HG02623 (cell line): Measurements from ENCODE around the gene NF1.
"Not testable (repeated sequence)": the region's sequence is repeated elsewhere in the genome, so short reads cannot be mapped to it uniquely, and the experiment has no call there.

ENCODE experiments used
- ATAC-seq: cut with Tn5 transposase; IDR thresholded peaks from one replicate; pipeline ENCODE4 v1.9.1; 2021; ENCODE audit warnings: moderate library complexity; ENCODE audit not compliant: unreplicated experiment

Gene NF1

GRCh38 chr17:31172388-31172787 lies 77.6 kb downstream of the NF1 start:
- ATAC-seq = no peak

GRCh38 chr17:31174215-31174614 lies 79.4 kb downstream of the NF1 start:
- ATAC-seq = no peak

- no peak for ATAC-seq
Observed at GRCh38 chr17:31175237-31175636, 80.5 kb downstream of the NF1 start.

GRCh38 chr17:31176143-31176542 lies 81.4 kb downstream of the NF1 start:
- not testable (repeated sequence) for ATAC-seq

- ATAC-seq = not testable (repeated sequence)
Observed at GRCh38 chr17:31178951-31179350, 84.2 kb downstream of the NF1 start.

GRCh38 chr17:31195305-31195704 lies 100.5 kb downstream of the NF1 start:
- ATAC-seq = no peak

- no peak for ATAC-seq
Observed at GRCh38 chr17:31198026-31198425, 103.2 kb downstream of the NF1 start.

GRCh38 chr17:31198666-31199065 lies 103.9 kb downstream of the NF1 start:
- ATAC-seq = not testable (repeated sequence)

- no peak for ATAC-seq
Observed at GRCh38 chr17:31200287-31200686, 105.5 kb downstream of the NF1 start.

- no peak for ATAC-seq
Observed at GRCh38 chr17:31202968-31203367, 108.2 kb downstream of the NF1 start.

- ATAC-seq = no peak
Observed at GRCh38 chr17:31211352-31212012, 116.7 kb downstream of the NF1 start.

GRCh38 chr17:31216031-31216751 lies 121.4 kb downstream of the NF1 start:
- ATAC-seq = no peak

- ATAC-seq = no peak
Observed at GRCh38 chr17:31224366-31224765, 129.6 kb downstream of the NF1 start.

GRCh38 chr17:31225831-31226230 lies 131.1 kb downstream of the NF1 start:
- ATAC-seq = no peak

- ATAC-seq = no peak
Observed at GRCh38 chr17:31226373-31226772, 131.6 kb downstream of the NF1 start.

- ATAC-seq = no peak
Observed at GRCh38 chr17:31226950-31227349, 132.2 kb downstream of the NF1 start.

GRCh38 chr17:31231852-31232251 lies 137.1 kb downstream of the NF1 start:
- no peak for ATAC-seq

- no peak for ATAC-seq
Observed at GRCh38 chr17:31235110-31235509, 140.3 kb downstream of the NF1 start.

- ATAC-seq = no peak
Observed at GRCh38 chr17:31236137-31236536, 141.4 kb downstream of the NF1 start.

GRCh38 chr17:31236712-31237111 lies 141.9 kb downstream of the NF1 start:
- ATAC-seq = no peak

GRCh38 chr17:31241116-31241515 lies 146.3 kb downstream of the NF1 start:
- no peak for ATAC-seq

GRCh38 chr17:31248986-31249834 lies 154.4 kb downstream of the NF1 start:
- no peak for ATAC-seq
